H1 (cell line): ENCODE measurements around the gene SLC13A3. TPM values are rescaled to one million over a fixed set of nuclear protein-coding genes. Genes with fewer than 3 reads are reported as not detected.

ENCODE experiments used
- CHD1 ChIP-seq: IDR thresholded peaks from 2 replicates; pipeline ENCODE4 v1.6.1; 2012; ENCODE audit warnings: low read depth, low read length, improper control_type of control experiment
- PHF8 ChIP-seq: fragments of 200-600 bp; sonication (generic); conservative IDR thresholded peaks from 2 replicates; pipeline ENCODE4 v1.7.1; 2012; ENCODE audit warnings: low read depth, mild to moderate bottlenecking, inconsistent platforms, low read length, moderate library complexity
- ZNF274 ChIP-seq: IDR thresholded peaks from 2 replicates; pipeline ENCODE4 v1.7.0; 2012; ENCODE audit warnings: low read length, borderline replicate concordance; ENCODE audit errors: extremely low read depth
- polyA plus RNA-seq, 7 experiments: library from polyadenylated mRNA; depleted of rRNA in 3 of 7; stranded (reverse) in 5 of 7; unstranded in 2 of 7; fragments of >200 nt in 5 of 7; fragments of 200-250 nt in 2 of 7; gene quantifications; 1 replicate in 5 of 7; 2 replicates in 1 of 7; 4 replicates in 1 of 7; pipeline versions ENCODE4 v1.2.1 to v1.2.3, GENCODE V29; 2011 to 2013; ENCODE audit warnings: missing spikeins in 2 of 7, mixed read lengths in 2 of 7
- total RNA-seq: library from RNA; stranded (reverse); fragmentation: NEBNext Ultra II Directional; extraction: Animal tissue kit (Norgen Biotek cat#: 25700); gene quantifications from 2 replicates; pipeline ENCODE4 v1.2.1, GENCODE V29; 2021

Gene SLC13A3
- total and polyA plus RNA-seq, 2 of the 8 experiments (the other 6 are each of a cell fraction or from before 2014, with no cell fraction given): 9.4 to 12.6 TPM

DNA sequence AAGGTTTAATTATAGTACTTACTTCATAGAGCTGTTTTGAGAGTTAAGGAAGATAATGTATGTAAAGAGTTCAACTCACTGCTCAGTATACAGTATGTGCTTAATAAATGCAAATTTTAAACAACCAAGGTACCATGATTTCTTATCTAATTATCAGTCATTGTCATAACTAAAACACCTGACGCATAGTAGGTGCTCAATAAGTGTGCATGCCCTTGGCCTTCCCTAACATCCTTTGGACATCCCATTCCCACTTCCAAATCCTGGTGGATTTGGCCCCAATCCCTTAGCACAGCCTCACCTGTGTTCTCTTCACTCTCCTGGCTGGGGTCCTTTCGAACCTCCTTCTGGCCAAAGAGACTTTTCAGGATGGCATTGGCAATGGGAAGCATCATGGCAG, 41.1 kb downstream of the SLC13A3 start (continued):
- TF ChIP-seq CHD1: no peak
- no peak for TF ChIP-seq ZNF274
- TF ChIP-seq PHF8: no peak
- TF ChIP-seq, all 59 proteins: peak for 0
